ES-I3 (cell line): ENCODE data around the gene C1GALT1.
"Not testable (repeated sequence)": the region's sequence is repeated elsewhere in the genome, so short reads cannot be mapped to it uniquely, and the experiment has no call there.

ENCODE experiments used
- H3K36me3 ChIP-seq: 2 replicates; pipeline ENCODE4 v1.6.1; 2013; ENCODE audit warnings: mild to moderate bottlenecking, low read length, control low read depth, moderate library complexity; ENCODE audit not compliant: insufficient read depth
- H3K4me1 ChIP-seq: 2 replicates; pipeline ENCODE4 v1.6.1; 2013; ENCODE audit warnings: mild to moderate bottlenecking, control low read depth, low read length; ENCODE audit not compliant: insufficient read depth
- H3K9ac ChIP-seq: 2 replicates; pipeline ENCODE4 v1.6.1; 2013; ENCODE audit warnings: low read depth, mild to moderate bottlenecking, low read length, moderate library complexity
- H3K9me3 ChIP-seq: 2 replicates; pipeline ENCODE4 v1.6.1; 2013; ENCODE audit warnings: mild to moderate bottlenecking, low read length, moderate library complexity; ENCODE audit not compliant: control insufficient read depth, insufficient read depth

Gene C1GALT1

GRCh38 chr7:7180725-7181449 lies 1.5 kb upstream of the C1GALT1 start:
- H3K9me3 ChIP-seq = no peaks in the 10 kb centered on the region
- H3K4me1 ChIP-seq = peaks cover 25% of the 10 kb centered on the region
- H3K36me3 ChIP-seq = no peaks in the 10 kb centered on the region
- H3K9ac ChIP-seq = peak overlapping the region; percentile 62; the same call in 1 of the 2 replicates

- H3K4me1 ChIP-seq = peaks cover 22% of the 10 kb centered on the region
- H3K9ac ChIP-seq = peak overlapping the region; percentile 62
- no peaks in the 10 kb centered on the region for H3K36me3 ChIP-seq
- no peaks in the 10 kb centered on the region for H3K9me3 ChIP-seq
These were observed 707 bp upstream of the C1GALT1 start for GRCh38 chr7:7181519-7182155.

- Histone ChIP-seq H3K9me3 (no peaks in the 10 kb centered on the region), H3K9ac (peak overlapping the region; percentile 92), H3K36me3 (no peaks in the 10 kb centered on the region), H3K4me1 (peaks cover 19% of the 10 kb centered on the region)
These were observed 905 bp downstream of the C1GALT1 start for GRCh38 chr7:7183061-7183837.

- H3K4me1 ChIP-seq = peaks cover 20% of the 10 kb centered on the region
- H3K9me3 ChIP-seq = no peaks in the 10 kb centered on the region
These were observed 1.6 kb downstream of the C1GALT1 start for GRCh38 chr7:7183838-7184463.

GRCh38 chr7:7185371-7185989 lies 3.1 kb downstream of the C1GALT1 start:
- H3K36me3 ChIP-seq = no peaks in the 10 kb centered on the region
- H3K9me3 ChIP-seq = no peaks in the 10 kb centered on the region
- H3K9ac ChIP-seq = no peak overlapping the region
- H3K4me1 ChIP-seq = peaks cover 20% of the 10 kb centered on the region

More at GRCh38 chr7:7183838-7184463, 1.6 kb downstream of the C1GALT1 start:
- H3K9ac ChIP-seq = peak overlapping the region; percentile 92
- no peaks in the 10 kb centered on the region for H3K36me3 ChIP-seq

GRCh38 chr7:7188091-7188490 lies 5.7 kb downstream of the C1GALT1 start:
- peaks cover 4% of the 10 kb centered on the region; the same call in 1 of the 2 replicates for H3K36me3 ChIP-seq
- H3K4me1 ChIP-seq = peaks cover 14% of the 10 kb centered on the region; the same call in 1 of the 2 replicates
- peaks cover 15% of the 10 kb centered on the region for H3K9me3 ChIP-seq
- H3K9ac ChIP-seq = no peak overlapping the region

GRCh38 chr7:7188742-7189141 lies 6.4 kb downstream of the C1GALT1 start:
- Histone ChIP-seq H3K9ac (no peak overlapping the region), H3K4me1 (peaks cover 14% of the 10 kb centered on the region; the same call in 1 of the 2 replicates), H3K9me3 (peaks cover 15% of the 10 kb centered on the region), H3K36me3 (peaks cover 4% of the 10 kb centered on the region; the same call in 1 of the 2 replicates)

- Histone ChIP-seq H3K36me3 (peaks cover 4% of the 10 kb centered on the region; the same call in 1 of the 2 replicates), H3K4me1 (peaks cover 14% of the 10 kb centered on the region; the same call in 1 of the 2 replicates), H3K9ac (no peak overlapping the region), H3K9me3 (peaks cover 15% of the 10 kb centered on the region)
These were observed 7.8 kb downstream of the C1GALT1 start for GRCh38 chr7:7190142-7190541.

GRCh38 chr7:7191137-7191536 lies 8.8 kb downstream of the C1GALT1 start:
- H3K4me1 ChIP-seq = peaks cover 10% of the 10 kb centered on the region; the same call in 1 of the 2 replicates
- peaks cover 15% of the 10 kb centered on the region for H3K9me3 ChIP-seq
- H3K9ac ChIP-seq = no peak overlapping the region
- H3K36me3 ChIP-seq = peaks cover 4% of the 10 kb centered on the region; the same call in 1 of the 2 replicates

- H3K9me3 ChIP-seq = peaks cover 15% of the 10 kb centered on the region
- not testable (repeated sequence) for H3K36me3 ChIP-seq, H3K9ac ChIP-seq, H3K4me1 ChIP-seq
These were observed 10.7 kb downstream of the C1GALT1 start for GRCh38 chr7:7192798-7193788.

- H3K9me3 ChIP-seq, H3K36me3 ChIP-seq, H3K9ac ChIP-seq: not testable (repeated sequence)
- H3K4me1 ChIP-seq = peaks cover 12% of the 10 kb centered on the region; the same call in 1 of the 2 replicates
These were observed 17.2 kb downstream of the C1GALT1 start for GRCh38 chr7:7199592-7199991.

- H3K4me1 ChIP-seq = peaks cover 12% of the 10 kb centered on the region; the same call in 1 of the 2 replicates
- H3K36me3 ChIP-seq, H3K9ac ChIP-seq, H3K9me3 ChIP-seq: not testable (repeated sequence)
These were observed 17.9 kb downstream of the C1GALT1 start for GRCh38 chr7:7200255-7200654.
